Measurements from ENCODE around the gene REC8. TPM values are rescaled to one million over a fixed set of nuclear protein-coding genes. Genes with fewer than 3 reads are reported as not detected.
A peak's percentile ranks its signal among the peaks of the same experiment; 100 is the strongest.

Gene REC8
- total and polyA plus RNA-seq, 5 donors from 2014 or later: 9.7 to 145 (median 13.7) TPM

- Histone ChIP-seq H3K4me1 (ENCODE audit: control insufficient read depth, insufficient read depth, low read length, poor library complexity, severe bottlenecking) (peaks cover 7% of the 10 kb centered on the region), H3K27me3 (ENCODE audit: control insufficient read depth, insufficient read depth, low read length) (no peaks in the 10 kb centered on the region), H3K9me3 (ENCODE audit: control insufficient read depth in 2 of 2, low read length in 2 of 2) (no peaks in the 10 kb centered on the region), H3K4me3 (ENCODE audit: low read depth, low read length) (no peak overlapping the region), H3K27ac (ENCODE audit: insufficient read depth, low read length, poor library complexity, severe bottlenecking) (no peak overlapping the region), H3K36me3 (ENCODE audit: control insufficient read depth, insufficient read depth, low read length) (peaks cover 3% of the 10 kb centered on the region)
- peaks cover 20 to 49% (median 33%) of the 10 kb centered on the region in 4 donors for H3K4me1 Mint-ChIP-seq
- peaks cover 11% of the 10 kb centered on the region for H3K36me3 Mint-ChIP-seq
- H3K27me3 Mint-ChIP-seq: no peaks in the 10 kb centered on the region
- DNase-seq (no peak), ATAC-seq (ENCODE audit: low read depth in 2 of 2) (no peak)
- H3K27ac Mint-ChIP-seq: no peak overlapping the region
- H3K4me3 Mint-ChIP-seq: peak overlapping the region in 1 of 4 donors; percentile 55
- no peaks in the 10 kb centered on the region for H3K9me3 Mint-ChIP-seq
Measured at GRCh38 chr14:24226473-24226872, 54.6 kb downstream of the REC8 start.

- Mint-ChIP-seq H3K36me3 (peaks cover 11% of the 10 kb centered on the region), H3K4me3 (peak overlapping the region in 2 of 4 donors; percentile 25 to 75), H3K27me3 (no peaks in the 10 kb centered on the region), H3K9me3 (no peaks in the 10 kb centered on the region), H3K4me1 (peaks cover 20 to 69% (median 39%) of the 10 kb centered on the region in 4 donors), H3K27ac (peak overlapping the region in 1 of 3 donors; percentile 73)
- Histone ChIP-seq H3K27ac (ENCODE audit: insufficient read depth, low read length, poor library complexity, severe bottlenecking) (no peak overlapping the region), H3K36me3 (ENCODE audit: control insufficient read depth, insufficient read depth, low read length) (peaks cover 3% of the 10 kb centered on the region), H3K27me3 (ENCODE audit: control insufficient read depth, insufficient read depth, low read length) (no peaks in the 10 kb centered on the region), H3K4me1 (ENCODE audit: control insufficient read depth, insufficient read depth, low read length, poor library complexity, severe bottlenecking) (peaks cover 23% of the 10 kb centered on the region), H3K4me3 (ENCODE audit: low read depth, low read length) (no peak overlapping the region), H3K9me3 (ENCODE audit: control insufficient read depth in 2 of 2, low read length in 2 of 2) (no peaks in the 10 kb centered on the region)
- DNase-seq (no peak), ATAC-seq (ENCODE audit: low read depth in 2 of 2) (no peak)
Measured at GRCh38 chr14:24228902-24229301, 57.0 kb downstream of the REC8 start.

Other genes starting within 250 kb of the REC8 start
Only the 30 nearest of the 32 such genes appear.
- gene DHRS4L2, start 183.2 kb upstream of the REC8 start, total RNA-seq: 15.2 TPM
- 10 to 100 TPM; 13.4 to 22.0 (median 18.5) TPM for gene DHRS4L2, start 183.2 kb upstream of the REC8 start, polyA plus RNA-seq
- 0.52 TPM for gene CARMIL3, start 120.1 kb upstream of the REC8 start, total RNA-seq
- not detected for gene CARMIL3, start 120.1 kb upstream of the REC8 start, polyA plus RNA-seq
- not detected for gene CPNE6, start 100.5 kb upstream of the REC8 start, total RNA-seq
- gene CPNE6, start 100.5 kb upstream of the REC8 start, polyA plus RNA-seq: not detected
- 21.0 TPM for gene PCK2, start 77.8 kb upstream of the REC8 start, total RNA-seq
- 10 to 100 TPM; 26.3 to 32.2 (median 27.8) TPM for gene PCK2, start 77.8 kb upstream of the REC8 start, polyA plus RNA-seq
- gene DCAF11, start 57.3 kb upstream of the REC8 start, total RNA-seq: 97.8 TPM
- 10 to 100 TPM; 73.4 to 95.7 (median 82.3) TPM for gene DCAF11, start 57.3 kb upstream of the REC8 start, polyA plus RNA-seq
- gene NRL, start 57.1 kb upstream of the REC8 start, total RNA-seq: 2.8 TPM
- 1 to 10 TPM; 1.9 to 2.9 (median 2.1) TPM for gene NRL, start 57.1 kb upstream of the REC8 start, polyA plus RNA-seq
- 1.1 TPM for gene FITM1, start 41.4 kb upstream of the REC8 start, total RNA-seq
- under 1 TPM in 3 of 4 donors, not detected in 1; 0.20 to 0.42 (median 0.24) TPM for gene FITM1, start 41.4 kb upstream of the REC8 start, polyA plus RNA-seq
- gene PSME1, start 35.9 kb upstream of the REC8 start, total RNA-seq: 294 TPM
- 1,000 to 10,000 TPM in 1 of 4 donors, 100 to 1,000 TPM in 3; 698 to 1,230 (median 866) TPM for gene PSME1, start 35.9 kb upstream of the REC8 start, polyA plus RNA-seq
- 11.7 TPM for gene EMC9, start 30.5 kb upstream of the REC8 start, total RNA-seq
- gene EMC9, start 30.5 kb upstream of the REC8 start, polyA plus RNA-seq: 10 to 100 TPM; 10.7 to 22.5 (median 13.4) TPM
- 167 TPM for gene PSME2, start 25.5 kb upstream of the REC8 start, total RNA-seq
- 100 to 1,000 TPM; 346 to 603 (median 466) TPM for gene PSME2, start 25.5 kb upstream of the REC8 start, polyA plus RNA-seq
- 82.4 TPM for gene RNF31, start 24.6 kb upstream of the REC8 start, total RNA-seq
- gene RNF31, start 24.6 kb upstream of the REC8 start, polyA plus RNA-seq: 10 to 100 TPM; 35.9 to 55.9 (median 41.1) TPM
- 369 TPM for gene IRF9, start 10.8 kb upstream of the REC8 start, total RNA-seq
- gene IRF9, start 10.8 kb upstream of the REC8 start, polyA plus RNA-seq: 100 to 1,000 TPM; 105 to 157 (median 119) TPM
- gene IPO4, start 16.7 kb downstream of the REC8 start, total RNA-seq: 33.7 TPM
- 10 to 100 TPM; 13.0 to 14.8 (median 14.1) TPM for gene IPO4, start 16.7 kb downstream of the REC8 start, polyA plus RNA-seq
- 20.0 TPM for gene TM9SF1, start 23.4 kb downstream of the REC8 start, total RNA-seq
- 10 to 100 TPM; 36.8 to 42.3 (median 40.0) TPM for gene TM9SF1, start 23.4 kb downstream of the REC8 start, polyA plus RNA-seq
- gene TSSK4, start 33.6 kb downstream of the REC8 start, total RNA-seq: 0.44 TPM
- 1 to 10 TPM in 3 of 4 donors, under 1 TPM in 1; 0.86 to 1.5 (median 1.2) TPM for gene TSSK4, start 33.6 kb downstream of the REC8 start, polyA plus RNA-seq
- gene CHMP4A, start 41.4 kb downstream of the REC8 start, total RNA-seq: 108 TPM
- 100 to 1,000 TPM; 122 to 154 (median 142) TPM for gene CHMP4A, start 41.4 kb downstream of the REC8 start, polyA plus RNA-seq
- 6.0 TPM for gene MDP1, start 44.0 kb downstream of the REC8 start, total RNA-seq
- 10 to 100 TPM; 29.0 to 52.6 (median 35.6) TPM for gene MDP1, start 44.0 kb downstream of the REC8 start, polyA plus RNA-seq
- 89.1 TPM for gene NEDD8, start 60.3 kb downstream of the REC8 start, total RNA-seq
- 100 to 1,000 TPM; 334 to 440 (median 349) TPM for gene NEDD8, start 60.3 kb downstream of the REC8 start, polyA plus RNA-seq
- 49.0 TPM for gene GMPR2, start 60.8 kb downstream of the REC8 start, total RNA-seq
- 100 to 1,000 TPM in 3 of 4 donors, 10 to 100 TPM in 1; 95.5 to 117 (median 112) TPM for gene GMPR2, start 60.8 kb downstream of the REC8 start, polyA plus RNA-seq
- 169 TPM for gene TINF2, start 70.5 kb downstream of the REC8 start, total RNA-seq
- gene TINF2, start 70.5 kb downstream of the REC8 start, polyA plus RNA-seq: 100 to 1,000 TPM; 216 to 242 (median 223) TPM
- gene TGM1, start 91.1 kb downstream of the REC8 start, total RNA-seq: 4.0 TPM
- gene TGM1, start 91.1 kb downstream of the REC8 start, polyA plus RNA-seq: not detected
- 78.6 TPM for gene RABGGTA, start 99.5 kb downstream of the REC8 start, total RNA-seq
- 10 to 100 TPM; 25.1 to 40.4 (median 30.3) TPM for gene RABGGTA, start 99.5 kb downstream of the REC8 start, polyA plus RNA-seq
- 41.2 TPM for gene DHRS1, start 127.7 kb downstream of the REC8 start, total RNA-seq
- gene DHRS1, start 127.7 kb downstream of the REC8 start, polyA plus RNA-seq: 10 to 100 TPM; 21.7 to 48.5 (median 31.9) TPM
- 30.0 TPM for gene NOP9, start 127.8 kb downstream of the REC8 start, total RNA-seq
- gene NOP9, start 127.8 kb downstream of the REC8 start, polyA plus RNA-seq: 1 to 10 TPM; 1.3 to 2.5 (median 1.8) TPM
- gene CIDEB, start 135.9 kb downstream of the REC8 start, total RNA-seq: 13.2 TPM
- gene CIDEB, start 135.9 kb downstream of the REC8 start, polyA plus RNA-seq: 10 to 100 TPM in 2 of 4 donors, 1 to 10 TPM in 2; 8.9 to 13.6 (median 9.7) TPM
- 18.1 TPM for gene LTB4R2, start 138.1 kb downstream of the REC8 start, total RNA-seq
- 1 to 10 TPM in 3 of 4 donors, under 1 TPM in 1; 1.00 to 2.2 (median 1.7) TPM for gene LTB4R2, start 138.1 kb downstream of the REC8 start, polyA plus RNA-seq
- 17.5 TPM for gene LTB4R, start 139.4 kb downstream of the REC8 start, total RNA-seq
- 1 to 10 TPM; 3.5 to 7.8 (median 6.3) TPM for gene LTB4R, start 139.4 kb downstream of the REC8 start, polyA plus RNA-seq
- 10.7 TPM for gene ADCY4, start 163.0 kb downstream of the REC8 start, total RNA-seq
- gene ADCY4, start 163.0 kb downstream of the REC8 start, polyA plus RNA-seq: under 1 TPM in 2 of 4 donors, not detected in 2; 0.32 to 0.39 TPM
- 41.2 TPM for gene RIPK3, start 167.9 kb downstream of the REC8 start, total RNA-seq
- gene RIPK3, start 167.9 kb downstream of the REC8 start, polyA plus RNA-seq: 10 to 100 TPM; 14.9 to 24.6 (median 19.4) TPM
- gene NFATC4, start 196.1 kb downstream of the REC8 start, total RNA-seq: not detected
- gene NFATC4, start 196.1 kb downstream of the REC8 start, polyA plus RNA-seq: not detected

Measured in CD4-positive, CD25-positive, alpha-beta regulatory T cell (primary cell).